ENCODE measurements around the gene SLC5A2.

The SLC5A2 gene

DNA sequence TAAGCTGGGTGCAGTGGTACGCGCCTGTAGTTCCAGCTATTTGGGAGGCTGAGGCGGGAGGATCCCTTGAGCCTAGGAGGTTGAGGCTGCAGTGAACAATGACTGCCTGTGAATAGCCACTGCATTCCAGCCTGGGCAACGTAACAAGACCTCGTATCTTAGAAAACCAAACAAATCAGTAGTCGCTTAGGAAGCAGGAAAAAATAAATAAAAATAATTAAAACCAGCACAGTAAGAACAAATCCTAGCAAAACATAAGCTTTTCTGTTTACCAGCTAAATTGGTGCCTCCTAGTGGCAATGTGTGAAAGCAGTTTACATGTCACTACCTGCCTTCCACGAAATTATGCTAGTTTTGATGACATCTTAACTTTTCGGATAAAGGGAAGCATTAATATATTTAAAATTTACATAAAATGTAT lies 22.3 kb upstream of the SLC5A2 start:
- DNase-seq, result peak; percentile 67

DNA sequence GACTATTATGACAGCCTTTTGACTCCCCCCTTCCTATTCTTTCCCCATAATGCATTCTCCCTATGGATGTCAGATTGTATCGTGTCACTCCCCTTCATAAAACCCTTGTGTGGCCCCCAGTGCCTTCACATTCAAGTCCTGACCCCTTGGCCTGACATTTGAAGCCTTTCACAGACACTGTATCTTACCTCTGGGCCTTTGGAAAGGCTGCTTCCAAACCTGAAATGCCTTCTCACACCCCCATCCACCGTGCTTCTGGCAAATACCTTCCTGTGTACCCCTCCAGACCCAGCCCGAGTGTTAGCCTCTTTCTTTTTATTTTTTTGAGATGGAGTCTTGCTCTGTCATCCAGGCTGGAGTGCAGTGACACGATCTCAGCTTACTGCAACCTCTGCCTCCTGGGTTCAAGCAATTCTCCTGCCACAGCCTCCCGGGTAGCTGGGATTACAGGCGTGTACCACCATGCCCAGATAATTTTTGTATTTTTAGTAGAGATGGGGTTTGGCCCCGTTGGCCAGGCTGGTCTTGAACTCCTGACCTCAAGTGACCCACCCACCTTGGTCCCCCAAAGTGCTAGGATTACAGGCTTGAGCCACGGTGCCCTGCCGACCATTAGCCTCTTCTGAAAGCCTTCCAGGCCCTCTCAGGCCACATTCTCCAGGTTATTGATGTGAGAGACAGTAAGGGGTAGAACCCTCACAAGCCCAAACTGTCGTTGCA lies 21.6 kb upstream of the SLC5A2 start:
- DNase-seq, result no peak

DNA sequence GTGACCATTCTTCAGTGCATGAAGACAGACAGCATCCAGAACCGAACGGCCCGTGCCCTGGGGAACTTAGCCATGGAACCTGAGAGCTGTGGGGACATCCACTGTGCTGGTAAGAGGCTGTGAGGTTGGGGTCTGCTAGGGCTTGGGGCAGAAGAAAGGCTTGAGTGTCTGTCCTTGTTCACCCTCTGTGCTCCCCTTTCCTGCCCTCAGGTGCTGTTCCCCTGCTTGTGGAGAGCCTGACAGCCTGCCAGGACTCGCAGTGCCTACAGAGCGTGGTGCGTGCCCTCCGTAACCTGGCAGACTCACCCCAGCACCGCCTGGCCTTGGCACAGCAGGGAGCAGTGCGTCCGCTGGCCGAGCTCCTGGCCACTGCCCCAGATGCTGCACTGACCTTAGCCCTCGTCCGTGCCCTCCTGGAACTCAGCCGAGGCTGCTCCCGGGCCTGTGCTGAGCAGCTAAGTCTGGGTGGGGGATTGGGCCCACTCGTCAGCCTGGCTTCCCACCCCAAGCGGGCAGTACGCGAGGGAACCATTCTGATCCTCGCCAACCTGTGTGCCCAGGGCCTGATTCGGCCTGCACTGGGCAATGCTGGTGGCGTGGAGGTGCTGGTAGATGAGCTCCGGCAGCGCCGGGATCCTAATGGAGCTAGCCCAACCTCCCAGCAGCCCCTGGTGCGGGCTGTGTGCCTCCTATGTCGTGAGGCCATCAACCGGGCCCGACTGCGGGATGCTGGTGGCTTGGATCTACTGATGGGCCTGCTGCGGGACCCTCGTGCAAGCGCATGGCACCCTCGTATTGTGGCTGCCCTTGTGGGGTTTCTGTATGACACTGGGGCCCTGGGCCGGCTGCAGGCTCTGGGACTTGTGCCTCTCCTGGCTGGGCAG lies 20.8 kb upstream of the SLC5A2 start:
- DNase-seq, result no peak

DNA sequence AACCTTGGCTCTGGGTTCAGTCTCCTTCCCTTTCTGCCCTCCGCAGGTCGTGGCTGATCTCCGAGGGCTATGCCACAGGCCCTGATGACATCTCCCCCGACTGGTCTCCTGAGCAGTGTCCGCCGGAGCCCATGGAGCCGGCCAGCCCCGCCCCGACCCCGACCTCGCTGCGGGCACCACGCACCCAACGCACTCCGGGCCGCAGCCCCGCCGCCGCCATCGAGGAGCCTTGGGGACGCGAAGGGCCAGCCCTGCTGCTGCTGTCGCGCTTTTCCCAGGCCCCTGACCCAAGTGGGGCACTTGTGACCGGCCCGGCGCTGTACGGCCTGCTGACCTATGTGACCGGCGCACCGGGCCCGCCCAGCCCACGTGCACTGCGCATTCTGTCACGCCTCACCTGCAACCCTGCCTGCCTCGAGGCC lies 18.6 kb upstream of the SLC5A2 start:
- no peak for DNase-seq

DNA sequence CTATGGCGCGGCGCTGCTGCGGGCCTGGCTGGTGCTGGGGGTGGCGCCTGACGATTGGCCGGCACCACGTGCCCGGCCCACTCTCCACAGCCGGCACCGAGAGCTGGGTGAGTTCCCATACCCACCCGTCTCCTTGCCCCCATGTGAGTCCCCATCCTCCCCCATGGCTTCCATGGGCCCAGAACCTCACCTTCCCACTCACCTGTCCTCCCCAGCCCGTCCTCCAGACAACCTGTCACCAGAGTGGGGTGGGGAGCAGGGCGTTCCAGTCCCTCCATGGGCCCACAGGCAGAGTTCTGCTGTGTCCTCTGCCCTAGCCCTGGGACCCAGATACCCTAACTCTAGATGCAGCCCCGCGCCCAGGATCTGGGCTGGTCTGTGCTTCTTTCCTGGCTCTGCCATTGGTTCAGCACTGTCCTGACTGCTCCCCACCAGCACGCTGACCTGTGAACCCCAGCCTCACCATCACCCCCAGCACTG lies 18.1 kb upstream of the SLC5A2 start:
- no peak for DNase-seq

DNA sequence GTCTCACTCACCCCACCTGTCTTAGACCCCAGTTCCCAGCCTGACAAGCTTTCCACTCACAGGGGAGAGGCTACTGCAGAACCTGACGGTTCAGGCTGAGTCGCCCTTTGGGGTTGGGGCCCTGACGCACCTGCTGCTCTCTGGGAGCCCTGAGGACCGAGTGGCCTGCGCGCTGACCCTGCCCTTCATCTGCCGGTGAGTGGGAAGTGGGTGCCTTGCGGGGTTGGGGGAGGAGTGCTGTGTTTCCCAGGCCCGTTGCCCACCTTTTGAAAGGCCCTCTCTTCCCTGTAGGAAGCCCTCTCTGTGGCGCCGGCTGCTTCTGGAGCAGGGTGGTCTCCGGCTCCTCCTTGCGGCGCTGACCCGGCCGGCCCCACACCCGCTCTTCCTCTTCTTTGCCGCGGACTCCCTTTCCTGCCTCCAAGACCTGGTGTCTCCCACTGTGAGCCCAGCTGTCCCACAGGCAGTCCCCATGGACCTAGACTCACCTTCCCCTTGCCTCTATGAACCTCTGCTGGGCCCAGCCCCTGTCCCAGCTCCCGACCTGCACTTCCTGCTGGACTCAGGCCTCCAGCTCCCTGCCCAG lies 17.0 kb upstream of the SLC5A2 start:
- DNase-seq, result no peak

DNA sequence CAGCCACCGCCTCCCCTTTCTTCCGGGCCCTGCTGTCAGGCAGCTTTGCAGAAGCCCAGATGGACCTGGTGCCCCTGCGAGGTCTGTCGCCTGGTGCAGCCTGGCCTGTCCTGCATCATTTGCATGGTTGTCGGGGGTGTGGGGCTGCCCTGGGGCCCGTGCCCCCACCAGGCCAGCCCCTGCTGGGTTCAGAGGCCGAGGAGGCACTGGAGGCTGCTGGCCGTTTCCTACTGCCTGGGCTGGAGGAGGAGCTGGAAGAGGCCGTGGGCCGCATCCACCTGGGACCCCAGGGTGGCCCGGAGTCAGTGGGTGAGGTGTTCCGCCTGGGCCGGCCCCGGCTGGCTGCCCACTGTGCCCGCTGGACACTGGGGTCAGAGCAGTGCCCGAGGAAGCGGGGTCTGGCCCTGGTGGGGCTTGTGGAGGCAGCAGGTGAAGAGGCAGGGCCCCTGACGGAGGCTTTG lies 16.5 kb upstream of the SLC5A2 start:
- DNase-seq, result no peak

DNA sequence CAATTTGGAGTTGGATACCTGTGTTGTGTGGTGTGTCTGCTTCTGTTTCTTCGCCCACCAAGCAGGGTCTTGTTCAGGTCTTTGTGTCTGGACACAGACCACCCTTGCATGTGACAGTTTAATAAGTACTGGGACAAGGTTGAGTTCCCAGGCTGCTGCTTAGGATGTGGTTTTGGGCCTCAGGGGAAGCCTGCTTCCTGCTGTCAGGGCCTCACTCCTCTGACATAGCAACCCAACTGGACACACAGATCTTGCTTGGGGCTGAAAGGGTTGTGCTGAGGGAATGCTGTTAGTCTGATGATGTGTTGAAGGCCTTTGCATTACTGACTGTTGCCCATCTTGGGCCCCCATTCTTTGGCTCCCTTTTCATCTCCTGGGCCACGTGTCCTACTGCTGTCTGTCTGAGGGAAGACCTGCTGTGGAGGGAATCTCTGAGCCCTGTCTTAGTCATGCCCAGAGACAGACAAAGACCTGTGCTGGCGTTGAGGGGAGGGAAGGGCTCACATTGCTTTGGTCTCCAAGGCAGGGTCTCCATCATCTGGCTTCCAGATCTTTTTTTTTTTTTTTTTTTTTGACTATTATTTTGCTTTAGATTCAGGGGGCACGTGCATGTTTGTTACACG lies 15.7 kb upstream of the SLC5A2 start:
- DNase-seq, result no peak

DNA sequence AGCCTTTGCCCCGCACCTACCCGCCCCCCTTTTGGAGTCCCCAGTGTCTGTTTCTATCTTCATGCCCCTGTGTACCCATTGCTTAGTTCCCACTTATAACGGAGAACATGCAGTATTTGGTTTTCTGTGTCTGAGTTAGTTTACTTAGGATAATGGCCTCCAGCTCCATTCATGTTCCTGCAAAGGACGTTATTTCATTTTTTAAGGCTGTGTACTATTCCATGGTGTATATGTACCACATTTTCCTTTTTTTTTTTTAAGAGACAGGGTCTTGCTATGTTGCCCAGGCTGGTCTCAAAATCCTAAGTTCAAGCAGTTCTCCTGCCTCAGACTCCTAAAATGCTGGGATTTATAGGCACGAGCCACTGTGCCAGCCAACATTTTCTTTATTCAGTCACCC lies 15.1 kb upstream of the SLC5A2 start:
- no peak for DNase-seq

DNA sequence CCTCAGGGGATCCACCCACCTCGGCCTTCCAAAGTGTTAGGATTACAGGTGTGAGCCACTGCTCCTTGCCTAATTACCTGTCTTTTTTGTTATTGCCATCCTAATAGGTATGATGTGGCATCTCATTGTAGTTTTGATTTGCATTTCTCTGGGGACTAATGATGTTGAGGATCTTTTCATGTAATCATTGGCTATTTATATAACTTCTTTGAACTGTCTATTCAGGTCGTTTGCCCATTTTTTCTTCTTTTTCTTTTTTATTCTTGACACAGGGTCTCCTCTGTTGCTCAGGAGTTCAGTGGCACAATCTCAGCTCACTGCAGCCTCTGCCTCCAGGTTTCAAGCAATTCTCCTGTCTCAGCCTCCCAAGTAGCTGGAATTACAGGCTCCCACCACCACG lies 12.3 kb upstream of the SLC5A2 start:
- DNase-seq, result no peak

DNA sequence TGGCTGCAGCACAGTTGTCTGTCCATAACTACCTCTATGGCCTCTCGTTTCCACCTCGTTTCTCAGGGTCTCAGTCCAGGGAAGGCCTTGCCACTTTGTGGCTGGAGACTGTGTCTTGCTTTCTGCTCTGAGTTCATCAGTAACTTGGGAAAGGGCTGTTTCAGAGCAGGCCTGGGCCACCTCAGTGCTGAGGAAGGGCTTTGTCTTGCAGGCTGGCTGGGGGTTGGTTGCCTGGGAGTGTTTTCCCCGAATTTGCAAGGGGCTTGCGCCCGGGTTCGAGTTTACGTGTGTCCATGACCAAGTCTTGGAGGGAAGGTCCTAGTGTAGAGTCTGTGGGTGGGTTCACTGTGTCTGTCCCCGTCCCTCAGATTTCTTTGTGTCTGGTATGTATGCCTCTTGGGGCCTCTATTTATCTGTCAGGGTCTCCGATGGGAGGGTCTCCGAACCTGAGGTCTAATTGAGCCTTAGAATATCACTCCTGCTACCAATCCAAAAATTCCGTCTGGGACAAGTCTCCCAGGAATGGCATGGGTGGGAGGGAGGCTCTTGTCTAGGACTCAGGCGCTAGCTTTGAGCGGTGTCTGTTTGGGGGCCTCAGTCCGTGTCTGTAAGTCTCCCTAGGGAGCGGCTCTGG lies 11.6 kb upstream of the SLC5A2 start:
- DNase-seq, result no peak

DNA sequence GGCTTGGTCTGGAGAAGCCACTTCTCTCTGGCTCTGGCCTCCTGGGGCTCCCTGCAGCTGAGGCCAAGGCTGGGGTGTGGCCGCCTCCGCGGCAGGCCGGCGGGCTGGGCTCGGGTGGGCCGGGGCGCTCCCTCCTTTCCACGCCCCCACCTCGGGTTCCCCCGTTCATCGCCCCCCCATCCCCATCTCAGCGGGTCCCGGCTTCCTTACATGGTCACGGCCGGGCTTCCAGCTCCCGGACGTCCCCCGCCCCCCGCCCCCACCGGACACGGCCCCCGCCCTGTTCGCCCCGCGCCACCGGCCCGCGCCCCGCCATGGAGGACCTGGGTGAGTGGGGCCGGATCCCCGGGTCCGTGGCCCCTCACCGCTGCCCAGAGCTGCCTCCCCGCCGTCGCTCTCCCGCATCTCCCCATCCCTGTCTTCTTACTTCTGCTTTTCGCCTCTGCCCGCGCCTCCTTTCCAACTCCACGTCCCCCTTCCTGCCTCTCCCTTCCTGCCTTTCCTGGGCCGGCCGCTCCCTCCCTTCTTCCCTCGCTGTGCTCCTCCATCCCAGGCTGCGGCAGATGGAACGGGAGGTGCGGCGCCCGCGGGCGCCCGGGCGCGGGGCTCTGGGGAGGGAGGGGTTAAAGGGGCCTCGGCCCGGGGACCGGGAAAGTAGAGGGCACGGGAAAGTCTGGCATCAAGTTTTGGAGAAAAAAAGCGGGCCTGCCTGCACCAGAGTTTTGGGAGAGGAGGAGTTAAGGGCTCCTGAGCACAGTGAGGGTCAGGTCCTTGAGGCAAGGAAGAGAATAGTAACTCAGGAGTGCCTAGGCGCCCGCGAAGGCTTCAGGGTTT lies 10.8 kb upstream of the SLC5A2 start, which contains the start of gene TGFB1I1:
TGFB1I1 (plus strand) TSS at position 278 of the 834 bp plus-strand sequence; CDS start at position 315, 37 bp downstream.
- peak; percentile 81 for DNase-seq

DNA sequence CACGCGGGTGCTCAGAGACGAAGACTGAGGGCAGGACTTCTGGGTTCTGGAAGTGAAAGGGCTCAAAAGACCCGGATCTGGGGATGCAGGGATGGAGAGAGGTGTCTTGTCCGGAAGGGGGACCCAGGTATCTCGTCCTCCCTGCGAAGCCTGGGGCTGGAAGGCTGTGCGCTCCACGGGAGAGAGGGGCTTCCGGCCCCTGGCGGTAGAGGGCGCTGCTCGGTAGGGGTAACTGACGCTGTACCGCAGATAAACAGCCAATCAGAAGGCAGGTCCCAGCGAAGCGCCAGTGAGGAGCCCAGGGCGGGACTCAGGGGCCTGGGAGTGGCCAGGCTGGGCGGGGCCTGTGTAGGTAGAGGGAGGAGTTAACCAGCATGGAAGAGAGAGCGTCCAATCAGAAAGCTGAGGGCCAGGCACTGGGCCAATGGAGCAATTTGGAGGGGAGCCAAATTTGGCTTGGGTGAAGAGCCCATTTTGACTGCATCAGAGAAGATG lies 10.2 kb upstream of the SLC5A2 start:
- DNase-seq, result peak; percentile 86

DNA sequence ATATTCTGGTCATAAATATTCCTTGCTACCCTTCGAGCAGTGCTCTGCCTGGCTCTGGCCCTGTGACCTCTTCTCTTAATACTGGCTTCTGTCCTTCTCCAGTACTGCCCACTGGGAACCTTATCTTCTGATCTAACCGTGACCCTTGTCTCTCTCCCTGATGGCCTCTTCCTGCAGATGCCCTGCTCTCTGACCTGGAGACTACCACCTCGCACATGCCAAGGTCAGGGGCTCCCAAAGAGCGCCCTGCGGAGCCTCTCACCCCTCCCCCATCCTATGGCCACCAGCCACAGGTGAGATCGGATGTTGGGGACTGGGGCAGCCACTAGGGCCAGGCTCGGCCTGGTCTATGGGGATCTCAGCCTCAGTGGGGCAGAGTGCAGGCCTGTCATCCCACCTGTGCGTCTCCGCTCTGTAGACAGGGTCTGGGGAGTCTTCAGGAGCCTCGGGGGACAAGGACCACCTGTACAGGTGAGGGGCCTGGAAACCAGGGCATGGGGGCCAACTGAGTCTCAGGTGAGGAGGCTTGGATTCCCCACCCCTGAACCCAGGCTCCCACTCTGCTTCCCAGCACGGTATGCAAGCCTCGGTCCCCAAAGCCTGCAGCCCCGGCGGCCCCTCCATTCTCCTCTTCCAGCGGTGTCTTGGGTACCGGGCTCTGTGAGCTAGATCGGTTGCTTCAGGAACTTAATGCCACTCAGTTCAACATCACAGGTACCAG lies 9.5 kb upstream of the SLC5A2 start:
- no peak for DNase-seq

DNA sequence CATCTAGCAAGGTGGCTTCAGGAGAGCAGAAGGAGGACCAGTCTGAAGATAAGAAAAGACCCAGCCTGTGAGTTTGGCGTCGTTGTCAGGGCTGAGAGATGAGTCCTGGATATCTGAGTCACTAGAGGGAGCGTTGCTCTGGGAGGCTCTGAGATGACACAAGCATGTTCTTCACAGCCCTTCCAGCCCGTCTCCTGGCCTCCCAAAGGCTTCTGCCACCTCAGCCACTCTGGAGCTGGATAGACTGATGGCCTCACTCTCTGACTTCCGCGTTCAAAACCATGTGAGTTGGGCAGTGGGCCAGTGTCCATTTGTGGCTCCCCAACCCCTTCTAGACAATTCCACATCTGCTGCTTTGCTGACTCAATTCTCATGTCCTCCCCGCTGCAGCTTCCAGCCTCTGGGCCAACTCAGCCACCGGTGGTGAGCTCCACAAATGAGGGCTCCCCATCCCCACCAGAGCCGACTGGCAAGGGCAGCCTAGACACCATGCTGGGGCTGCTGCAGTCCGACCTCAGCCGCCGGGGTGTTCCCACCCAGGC lies 8.7 kb upstream of the SLC5A2 start:
- DNase-seq, result no peak

DNA sequence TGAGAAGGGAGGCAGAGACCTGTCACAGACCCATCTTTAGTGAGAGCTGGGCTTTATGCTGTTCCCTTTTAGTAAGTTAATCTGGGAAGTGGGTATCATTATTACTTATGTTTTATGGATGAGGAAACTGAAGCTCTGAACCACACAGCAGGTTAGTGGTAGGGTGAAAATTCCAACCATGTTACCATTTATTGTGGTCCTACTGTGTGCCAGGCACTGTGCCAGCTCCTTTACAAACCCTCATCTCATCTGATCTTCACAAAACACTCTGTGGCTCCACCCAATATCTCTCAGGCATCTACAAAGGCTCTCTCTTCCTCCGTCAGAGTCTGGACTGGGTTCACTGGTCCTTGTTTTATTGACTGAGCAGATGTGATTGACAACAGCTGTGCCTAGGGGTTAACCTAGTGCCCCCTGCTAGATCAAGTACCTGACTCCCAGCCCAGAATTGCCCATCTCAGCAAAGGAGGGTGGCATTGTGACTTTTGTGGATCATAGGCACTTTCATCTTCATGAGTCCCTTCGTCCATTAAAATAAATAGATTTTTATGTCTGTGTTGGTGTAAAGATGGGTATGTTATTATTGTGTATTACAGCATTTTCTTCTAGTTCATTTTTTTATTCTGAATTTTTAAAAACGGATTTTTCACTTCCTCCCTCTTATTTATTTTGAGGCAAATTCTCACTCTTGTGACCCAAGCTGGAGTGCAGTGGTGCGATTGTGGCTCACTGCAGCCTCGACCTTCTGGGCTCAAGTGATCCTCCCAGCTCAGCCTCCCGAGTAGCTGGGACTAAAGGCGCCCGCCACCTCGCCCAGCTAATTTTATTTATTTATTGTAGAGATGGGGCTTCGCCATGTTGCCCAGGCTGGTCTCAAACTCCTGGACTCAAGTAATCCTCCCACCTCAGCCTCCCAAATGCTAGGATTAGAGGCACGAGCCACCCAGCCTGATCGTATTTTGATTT lies 7.9 kb upstream of the SLC5A2 start:
- DNase-seq, result no peak

DNA sequence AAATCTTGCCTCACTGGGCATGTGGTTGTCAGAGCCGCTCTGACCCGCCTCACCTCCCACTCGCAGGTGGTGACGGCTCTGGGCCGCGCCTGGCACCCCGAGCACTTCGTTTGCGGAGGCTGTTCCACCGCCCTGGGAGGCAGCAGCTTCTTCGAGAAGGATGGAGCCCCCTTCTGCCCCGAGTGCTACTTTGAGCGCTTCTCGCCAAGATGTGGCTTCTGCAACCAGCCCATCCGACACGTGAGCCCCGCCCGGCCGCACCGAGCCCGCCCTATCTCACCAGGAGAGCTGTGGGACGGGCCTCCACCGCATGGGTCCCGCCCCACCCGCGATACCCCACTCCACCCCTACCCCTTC lies 7.0 kb upstream of the SLC5A2 start:
- DNase-seq, result no peak

DNA sequence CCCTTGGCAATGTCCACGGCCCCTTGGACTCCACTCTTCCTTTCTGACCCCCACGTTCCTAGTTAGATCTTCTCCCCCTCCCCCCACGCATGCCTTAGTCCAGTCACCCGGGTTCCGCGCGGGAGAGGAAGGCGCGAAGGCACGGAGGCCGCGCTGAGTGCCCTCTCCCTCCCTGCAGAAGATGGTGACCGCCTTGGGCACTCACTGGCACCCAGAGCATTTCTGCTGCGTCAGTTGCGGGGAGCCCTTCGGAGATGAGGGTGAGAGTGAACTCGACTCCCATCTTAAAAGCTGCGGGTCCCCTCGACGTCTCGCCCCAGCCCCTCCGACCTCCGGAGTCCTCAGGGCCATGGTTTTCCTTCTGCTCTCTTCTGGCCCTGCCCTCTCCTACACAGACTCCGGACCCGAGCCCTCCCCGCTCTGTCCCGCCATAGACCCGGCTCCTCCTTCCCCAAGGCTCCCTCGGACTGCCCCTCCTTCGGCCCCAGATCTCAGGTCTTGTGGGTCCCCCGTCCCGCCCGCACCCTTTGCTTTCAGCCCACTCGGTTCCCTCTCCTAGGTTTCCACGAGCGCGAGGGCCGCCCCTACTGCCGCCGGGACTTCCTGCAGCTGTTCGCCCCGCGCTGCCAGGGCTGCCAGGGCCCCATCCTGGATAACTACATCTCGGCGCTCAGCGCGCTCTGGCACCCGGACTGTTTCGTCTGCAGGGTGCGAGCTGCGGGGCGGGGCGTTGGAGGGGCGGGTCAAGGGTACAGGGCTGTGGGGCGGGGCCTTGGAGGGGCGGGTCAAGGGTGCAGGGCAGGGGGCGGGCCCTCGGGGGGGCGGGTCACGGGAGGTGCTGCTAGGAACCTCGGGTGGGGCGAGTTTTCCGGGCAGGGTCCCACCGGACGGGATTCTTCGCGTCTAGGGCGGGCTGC lies 6.4 kb upstream of the SLC5A2 start:
- DNase-seq, result no peak

Measured in HCEC 1CT (cell line).